ENCODE measurements around the gene RPL41.

DNA sequence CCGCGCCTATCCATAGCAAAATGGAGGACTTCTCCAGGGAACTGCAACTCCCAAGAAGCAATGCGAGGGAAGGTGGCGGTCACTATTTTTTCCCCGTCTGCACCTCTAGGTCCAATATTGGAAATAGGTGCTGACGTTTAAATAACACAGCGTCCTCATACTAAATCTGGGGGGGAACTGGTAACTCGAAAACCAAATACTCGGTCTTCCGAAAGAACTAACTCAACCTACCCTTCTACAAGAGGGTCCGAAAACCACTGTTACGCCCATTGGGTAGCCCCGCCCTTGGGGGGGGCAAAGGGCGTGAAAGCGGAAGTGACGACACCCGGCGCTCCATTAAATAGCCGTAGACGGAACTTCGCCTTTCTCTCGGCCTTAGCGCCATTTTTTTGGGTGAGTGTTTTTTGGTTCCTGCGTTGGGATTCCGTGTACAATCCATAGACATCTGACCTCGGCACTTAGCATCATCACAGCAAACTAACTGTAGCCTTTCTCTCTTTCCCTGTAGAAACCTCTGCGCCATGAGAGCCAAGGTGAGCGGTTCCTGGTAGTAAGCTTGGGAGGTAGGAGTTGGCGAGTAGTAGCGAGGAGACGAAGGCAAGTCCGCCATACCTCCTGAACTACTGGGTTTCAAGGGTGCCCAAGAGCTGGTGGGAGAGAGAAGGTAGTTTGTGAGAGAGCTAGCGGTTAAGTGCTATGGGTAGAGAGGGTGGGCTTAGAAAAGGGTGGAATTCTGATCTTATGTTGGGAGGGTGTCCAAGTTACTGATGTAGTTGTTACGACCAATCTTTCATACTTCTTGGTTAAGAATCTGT is at the start of gene RPL41:
- TF ChIP-seq CTCF (IDR thresholded peaks at IDR 0.05) (no peak), ZFX (IDR thresholded peaks at IDR 0.05; ENCODE audit: borderline replicate concordance) (no peak)

Data from 22Rv1 (cell line).